LHCN-M2 (cell line): ENCODE results near the gene ZFAND3. TPM values are rescaled to one million over a fixed set of nuclear protein-coding genes. Genes with fewer than 3 reads are reported as not detected.

Source experiments
- DNase-seq: peaks from one replicate; pipeline ENCODE4 v3.0.0-alpha.2; 2012; ENCODE audit warnings: low read depth
- total RNA-seq: library from RNA; depleted of rRNA; stranded (reverse); fragments of >200 nt; gene quantifications from 2 replicates; pipeline ENCODE4 v1.2.3, GENCODE V29; 2014

ZFAND3 gene
- total RNA-seq, 1 experiment from 2014 or later: 19.9 TPM

GRCh38 chr6:37827603-37828265, 8.2 kb downstream of the ZFAND3 start:
- DNase-seq: no peak

- DNase-seq: peak; percentile 42
These were observed 10.7 kb downstream of the ZFAND3 start for GRCh38 chr6:37830225-37830624.

DNA sequence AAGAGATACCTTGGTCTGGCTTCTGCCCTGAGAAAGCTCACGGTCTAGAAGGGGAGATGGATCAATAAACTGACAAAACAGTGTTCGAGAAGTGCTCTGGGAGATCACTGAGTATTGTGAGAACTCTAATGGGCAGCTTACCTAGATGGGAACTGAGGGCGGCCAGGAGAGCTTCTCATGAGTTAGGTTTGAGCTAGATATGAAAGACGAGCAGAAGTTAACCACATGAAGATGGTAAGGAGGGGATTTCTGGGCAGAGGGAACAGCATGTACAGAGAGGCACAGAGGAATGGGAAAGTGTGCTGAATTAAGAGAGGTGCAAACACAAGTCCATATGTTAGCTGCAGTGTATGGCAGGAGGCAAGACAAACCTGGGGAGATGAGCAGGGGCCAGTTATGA, 11.9 kb downstream of the ZFAND3 start:
- DNase-seq: no peak

GRCh38 chr6:37835923-37836322, 16.4 kb downstream of the ZFAND3 start:
- DNase-seq: no peak

- peak; percentile 40 for DNase-seq
These were observed 18.8 kb downstream of the ZFAND3 start for GRCh38 chr6:37838219-37838921.

DNA sequence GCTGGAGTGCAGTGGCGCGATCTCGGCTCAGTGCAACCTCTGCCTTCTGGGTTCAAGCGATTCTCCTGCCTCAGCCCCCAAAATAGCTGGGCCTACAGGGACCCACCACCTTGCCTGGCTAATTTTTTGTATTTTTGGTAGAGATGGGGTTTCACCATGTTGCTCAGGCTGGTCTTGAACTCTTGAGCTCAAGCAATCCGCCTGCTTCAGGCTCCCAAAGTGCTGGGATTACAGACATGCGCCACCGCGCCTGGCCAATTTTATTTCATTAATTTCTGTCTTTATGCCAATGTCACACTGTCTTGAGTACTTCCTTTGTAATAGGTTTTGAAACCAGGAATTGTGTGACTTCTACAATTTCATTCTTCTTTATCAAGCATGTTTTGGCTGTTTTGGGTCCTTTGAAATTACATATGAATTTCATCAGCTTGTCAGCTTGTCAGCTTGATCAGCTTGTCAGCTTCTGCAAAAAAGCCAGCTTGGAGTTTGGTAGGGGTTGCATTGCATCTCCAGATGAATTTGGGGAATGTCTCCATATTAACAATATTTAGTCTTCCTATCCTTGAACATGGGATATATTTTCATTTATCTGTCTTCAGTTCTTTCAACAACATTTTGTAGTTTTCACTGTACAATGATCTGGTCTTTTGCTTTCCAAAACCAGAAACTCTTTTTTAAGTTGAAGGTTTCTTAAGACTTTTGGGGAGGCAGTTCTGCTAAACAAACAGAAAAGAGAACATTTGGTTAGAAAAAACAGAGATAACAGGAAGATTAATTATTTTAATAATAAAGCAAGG, 20.8 kb downstream of the ZFAND3 start:
- DNase-seq: no peak

DNA sequence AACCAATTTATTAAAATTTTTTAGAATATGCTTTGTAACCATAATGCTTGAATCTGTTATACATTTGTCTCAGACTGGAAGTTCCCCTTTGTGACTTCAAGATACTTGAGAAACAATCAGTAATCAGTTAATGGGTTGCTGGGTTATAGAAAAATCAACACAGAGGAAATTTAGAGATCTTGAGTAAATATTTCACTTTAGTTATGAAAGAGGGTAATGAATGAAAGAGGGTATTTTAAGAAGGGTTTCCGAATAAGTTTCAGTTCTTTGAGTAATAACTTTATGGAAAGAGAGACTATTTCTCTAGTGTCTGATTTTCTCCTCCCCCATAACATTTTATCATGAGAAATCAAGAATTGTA, 21.4 kb downstream of the ZFAND3 start:
- no peak for DNase-seq

DNA sequence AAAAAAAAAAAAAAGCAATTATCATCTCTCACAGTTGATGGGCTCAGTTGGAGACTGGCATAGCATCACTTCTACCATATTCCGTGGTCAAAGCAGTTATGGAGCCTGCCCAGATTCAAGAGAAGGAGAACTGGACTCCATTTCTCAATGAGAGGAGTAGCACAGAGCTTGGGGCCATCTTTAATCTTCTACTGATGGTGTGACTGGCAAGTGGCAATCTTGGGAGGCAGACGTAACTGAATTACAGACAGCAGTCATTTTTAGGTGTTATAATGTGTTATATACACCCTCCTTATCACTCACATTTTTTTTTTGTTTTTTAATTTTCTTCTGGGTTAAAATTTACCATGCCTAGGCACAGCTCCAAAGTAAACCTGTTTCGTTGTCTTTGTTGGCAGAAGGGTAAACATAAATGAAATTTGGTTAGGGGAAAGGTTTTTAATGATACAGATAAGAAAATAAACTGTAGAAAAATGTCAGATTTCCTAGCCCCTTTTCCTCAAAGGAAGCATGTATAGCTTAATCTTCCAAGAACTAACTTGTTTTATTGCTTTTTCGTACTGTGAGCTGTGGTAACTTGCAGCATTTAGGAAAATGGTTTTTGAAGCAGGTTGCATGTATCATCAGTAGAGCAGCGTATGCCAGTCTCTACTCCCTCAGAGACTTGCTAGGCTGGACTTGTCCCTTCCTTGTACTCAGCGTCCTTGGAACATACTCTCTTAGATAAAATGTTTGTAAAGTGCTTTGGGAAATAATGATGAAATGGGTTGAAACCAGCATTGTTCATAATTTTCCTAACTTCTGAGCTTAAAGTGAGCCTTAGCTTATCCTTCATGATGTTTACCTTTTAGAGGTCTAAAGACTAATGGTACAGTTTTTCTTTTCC, 25.7 kb downstream of the ZFAND3 start:
- no peak for DNase-seq

DNA sequence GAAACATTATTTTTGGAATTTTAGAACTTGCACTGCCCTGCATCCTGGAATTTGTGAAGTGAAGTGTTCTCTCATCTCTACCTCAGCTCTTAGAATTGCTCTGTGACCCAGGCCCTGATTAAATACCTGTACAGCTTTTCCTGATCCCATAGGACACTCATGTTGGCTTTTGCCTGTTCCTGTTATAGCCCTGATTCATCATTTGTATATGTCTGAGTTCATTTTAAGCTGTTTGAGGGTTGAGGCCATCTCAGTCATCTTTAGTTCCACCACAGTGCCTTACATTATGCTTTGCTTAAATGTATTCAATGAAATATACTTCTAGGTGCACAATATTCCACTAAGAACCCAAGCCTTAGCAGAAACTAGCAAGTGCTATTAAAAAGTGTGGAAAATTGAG, 26.4 kb downstream of the ZFAND3 start:
- no peak for DNase-seq

DNA sequence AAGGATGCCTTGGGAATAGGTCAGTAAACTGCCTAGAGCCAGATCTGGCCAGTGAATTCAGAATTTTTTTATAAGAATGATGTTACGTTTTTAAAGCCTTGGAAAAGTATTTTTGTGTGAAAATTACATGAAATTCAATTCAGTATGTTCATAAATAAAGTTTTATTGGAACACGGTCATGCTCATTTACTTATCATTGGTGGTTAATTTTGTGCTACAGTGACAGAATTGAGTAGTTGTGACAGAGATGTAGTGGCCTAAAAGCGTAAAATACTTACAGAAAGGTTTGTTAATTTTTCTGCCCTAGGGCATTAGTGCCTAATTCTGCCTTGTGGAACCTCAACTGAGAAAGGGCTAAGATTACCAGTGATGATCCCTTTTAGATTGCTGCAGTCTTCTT, 28.2 kb downstream of the ZFAND3 start:
- DNase-seq: no peak

DNA sequence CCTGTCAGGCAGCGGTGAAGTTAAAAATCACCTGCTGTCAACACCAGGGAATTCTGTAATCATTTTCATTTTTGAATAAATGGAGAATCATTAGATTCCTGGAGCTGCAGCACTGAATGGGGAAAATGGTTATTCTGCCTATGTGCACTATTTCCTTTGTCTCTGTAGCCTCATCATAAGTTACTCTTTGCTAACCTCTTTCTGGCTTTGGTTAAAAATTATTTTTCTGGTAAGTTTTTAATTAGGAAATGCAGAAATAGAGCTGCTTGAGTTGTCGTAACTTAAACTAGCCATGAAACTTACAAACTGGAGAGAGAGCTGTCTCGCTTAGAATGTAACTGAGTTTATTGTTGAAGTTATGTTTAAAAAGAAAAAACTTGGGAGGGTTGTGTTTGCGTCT, 28.8 kb downstream of the ZFAND3 start:
- no peak for DNase-seq

DNA sequence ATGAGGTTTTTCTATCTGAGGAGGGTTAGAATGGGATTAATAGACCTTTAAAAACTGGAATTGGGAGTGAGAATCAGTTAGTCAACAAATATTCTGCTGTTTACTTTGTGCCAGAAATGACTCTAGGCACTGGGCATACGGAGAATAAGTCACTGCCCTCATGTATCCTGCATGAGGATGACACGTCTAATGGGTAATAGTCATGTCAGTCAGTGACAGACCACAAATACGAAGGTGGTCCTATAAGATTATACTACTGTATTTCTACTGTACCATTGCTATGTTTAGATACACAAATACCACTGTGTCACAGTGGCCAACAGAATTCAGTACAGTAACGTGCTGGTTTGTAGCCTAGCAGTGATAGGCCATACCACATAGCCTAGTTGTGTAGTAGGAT, 30.7 kb downstream of the ZFAND3 start:
- no peak for DNase-seq

GRCh38 chr6:37850728-37851285, 31.3 kb downstream of the ZFAND3 start:
- no peak for DNase-seq

DNA sequence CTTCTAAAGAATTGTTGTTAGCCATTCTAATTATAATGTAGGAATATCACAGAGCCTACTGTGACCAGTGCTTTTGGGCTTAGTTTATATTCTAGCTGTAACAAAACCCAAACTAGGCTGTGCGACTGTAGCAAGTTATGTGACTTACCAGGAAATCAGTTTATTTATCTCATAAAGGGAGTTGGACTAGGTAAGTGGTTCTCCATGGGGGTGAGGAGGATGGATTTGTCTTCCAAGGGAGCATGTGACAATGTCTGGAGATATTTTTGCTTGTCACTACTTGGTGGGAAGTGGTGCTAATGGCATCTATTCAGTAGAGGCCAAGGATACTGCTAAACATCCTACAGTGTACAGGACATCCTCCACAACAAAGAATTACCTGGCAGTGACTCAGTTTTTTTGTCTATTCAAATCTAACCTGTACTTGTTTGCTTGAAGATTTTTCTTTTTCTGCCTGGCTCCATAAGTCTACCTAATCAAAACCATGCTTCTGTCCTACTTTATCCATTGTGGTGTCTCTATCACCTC, 32.5 kb downstream of the ZFAND3 start:
- DNase-seq: no peak

DNA sequence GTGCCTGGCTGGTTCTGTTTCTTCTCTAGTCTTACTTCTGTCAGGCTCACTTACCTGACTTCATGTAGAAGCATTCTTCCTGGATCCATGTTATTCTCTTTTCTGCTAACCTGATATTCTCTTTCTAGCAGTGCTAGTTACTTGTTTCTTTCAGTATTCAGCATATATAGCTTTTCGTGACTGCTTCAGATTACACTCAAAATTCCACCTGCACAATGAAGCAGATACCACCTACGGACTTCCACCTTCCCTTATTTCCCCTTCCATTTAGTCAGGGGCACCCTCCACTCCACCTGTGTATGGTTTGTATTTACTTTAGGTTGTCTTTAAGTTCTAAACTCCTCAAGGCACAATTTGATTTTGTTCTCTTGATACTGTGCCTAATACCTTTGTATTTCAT, 36.8 kb downstream of the ZFAND3 start:
- DNase-seq: no peak

DNA sequence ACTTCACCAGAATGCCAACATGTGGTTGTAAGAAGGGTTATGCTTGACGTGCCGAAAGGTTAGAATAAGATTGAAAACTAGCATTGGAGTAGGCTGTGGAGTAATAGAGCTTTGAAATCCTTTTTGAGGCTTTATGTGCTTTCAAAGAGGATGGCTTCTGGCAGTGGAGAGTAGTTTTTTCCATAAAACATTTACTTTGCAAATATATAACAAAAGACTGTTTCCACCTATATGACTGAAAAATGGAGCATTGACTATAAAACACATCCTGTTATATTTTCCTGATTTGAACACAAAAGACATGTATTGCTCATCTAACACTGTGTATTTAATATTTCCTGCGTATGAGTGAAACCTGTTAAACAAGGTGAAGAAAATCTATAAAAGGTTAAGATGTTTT, 38.8 kb downstream of the ZFAND3 start:
- DNase-seq: no peak

DNA sequence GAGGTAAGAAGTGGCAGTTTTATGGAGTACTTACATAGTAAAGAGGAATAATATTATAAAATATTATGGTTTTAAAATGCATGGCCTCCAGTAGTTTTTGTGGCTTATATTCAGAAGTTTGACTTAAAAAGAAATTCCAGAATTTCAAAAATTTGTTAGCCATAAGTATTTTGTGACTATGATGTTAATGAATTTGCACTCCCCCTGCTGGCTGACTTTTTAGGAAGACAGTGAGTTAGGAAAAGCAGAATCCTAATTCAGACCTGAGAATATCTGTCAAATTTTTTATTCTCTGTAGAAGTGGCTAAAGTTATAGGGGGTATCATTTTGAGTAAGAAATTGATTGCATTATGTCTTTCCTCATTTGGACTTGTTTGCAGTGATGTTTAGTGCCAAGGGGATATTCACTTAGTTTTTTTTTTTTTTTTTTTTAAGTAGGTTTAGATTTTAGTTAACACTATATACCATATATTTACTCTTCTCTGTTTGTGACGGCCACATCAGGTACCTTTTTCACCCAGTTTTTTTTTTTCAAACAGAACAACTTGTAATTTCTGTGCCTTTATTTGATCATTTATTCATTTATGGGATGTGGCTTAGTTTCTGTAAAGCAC, 40.8 kb downstream of the ZFAND3 start:
- DNase-seq: peak; percentile 47

DNA sequence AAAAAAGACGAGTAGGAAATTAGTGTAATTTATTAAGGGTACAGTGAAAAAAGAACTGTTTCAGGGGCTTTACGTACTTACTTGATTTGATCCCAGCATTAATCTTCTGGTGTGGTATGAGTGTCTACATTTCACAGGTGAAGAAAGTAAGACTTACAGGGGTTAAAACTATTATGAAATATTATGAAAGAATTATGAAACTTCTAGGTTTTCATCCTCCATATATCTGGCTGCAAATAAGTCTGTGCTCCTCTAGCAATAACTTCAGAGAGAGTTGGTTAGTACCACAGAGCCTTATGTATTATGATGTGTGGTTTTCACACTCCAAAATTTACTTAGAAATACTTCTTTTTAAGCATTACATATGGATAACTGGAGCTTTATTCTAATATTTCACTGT, 41.9 kb downstream of the ZFAND3 start:
- no peak for DNase-seq

- DNase-seq: no peak
These were observed 42.9 kb downstream of the ZFAND3 start for GRCh38 chr6:37862430-37862829.

- peak; percentile 24 for DNase-seq
These were observed 43.5 kb downstream of the ZFAND3 start for GRCh38 chr6:37862992-37863391.

- no peak for DNase-seq
These were observed 44.7 kb downstream of the ZFAND3 start for GRCh38 chr6:37864250-37864649.
